Keratinocyte (primary cell): ENCODE measurements around the gene SPDYE4. TPM values are rescaled to one million over a fixed set of nuclear protein-coding genes. Genes with fewer than 3 reads are reported as not detected.

Source experiments
- DNase-seq: peaks from one replicate; pipeline ENCODE4 v3.0.0-alpha.2; 2011; ENCODE audit warnings: low read depth, missing footprints, low spot score
- FAIRE-seq: peaks from 2 replicates; lab custom pipeline; 2011; peaks lifted over from hg19 to GRCh38; lab: Jason Lieb, UNC
- H2AFZ ChIP-seq: 2 replicates; pipeline ENCODE4 v1.6.0; 2012; ENCODE audit warnings: low read length, control low read depth, inconsistent platforms; ENCODE audit not compliant: control insufficient read depth
- H3K27ac ChIP-seq: 2 replicates; pipeline ENCODE4 v1.5.1; 2011; ENCODE audit warnings: low read length; ENCODE audit not compliant: control insufficient read depth, insufficient read depth
- H3K27me3 ChIP-seq: 3 replicates; pipeline ENCODE4 v1.6.0; 2011; ENCODE audit warnings: low read length; ENCODE audit not compliant: control insufficient read depth, insufficient read depth; ENCODE audit errors: extremely low read depth
- H3K36me3 ChIP-seq, 2 experiments: 2 replicates in 1 of 2; 3 replicates in 1 of 2; pipeline ENCODE4 v1.5.1; 2011; ENCODE audit warnings: low read length in 2 of 2, mild to moderate bottlenecking in 1 of 2; ENCODE audit not compliant: control insufficient read depth in 2 of 2, insufficient read depth in 2 of 2; ENCODE audit errors: extremely low read depth in 1 of 2
- H3K4me1 ChIP-seq: 3 replicates; pipeline ENCODE4 v1.5.1; 2011; ENCODE audit warnings: low read length; ENCODE audit not compliant: control insufficient read depth, insufficient read depth; ENCODE audit errors: extremely low read depth
- H3K4me2 ChIP-seq: 3 replicates; pipeline ENCODE4 v1.6.0; 2011; ENCODE audit warnings: low read depth, low read length; ENCODE audit not compliant: control insufficient read depth, insufficient read depth; ENCODE audit errors: extremely low read depth
- H3K4me3 ChIP-seq, 3 experiments: fragments of 200-600 bp in 1 of 3; sonication (generic) in 1 of 3; 2 replicates in 2 of 3; 3 replicates in 1 of 3; pipeline ENCODE4 v1.5.1; 2011 to 2016; ENCODE audit warnings: low read length in 3 of 3, mild to moderate bottlenecking in 3 of 3, control low read depth in 2 of 3, inconsistent platforms in 1 of 3, low read depth in 1 of 3, mixed read lengths in 1 of 3, mixed run types in 1 of 3, moderate library complexity in 1 of 3; ENCODE audit not compliant: control insufficient read depth in 2 of 3, insufficient read depth in 2 of 3; ENCODE audit errors: extremely low read depth in 1 of 3
- H3K79me2 ChIP-seq: 2 replicates; pipeline ENCODE4 v1.6.0; 2012; ENCODE audit warnings: low read length; ENCODE audit not compliant: control insufficient read depth, insufficient read depth
- H3K9ac ChIP-seq: 3 replicates; pipeline ENCODE4 v1.6.0; 2011; ENCODE audit warnings: low read length; ENCODE audit not compliant: control insufficient read depth, insufficient read depth; ENCODE audit errors: extremely low read depth
- H3K9me1 ChIP-seq: 3 replicates; pipeline ENCODE4 v1.6.0; 2011; ENCODE audit warnings: low read length; ENCODE audit not compliant: control insufficient read depth, insufficient read depth; ENCODE audit errors: extremely low read depth
- H3K9me3 ChIP-seq: 2 replicates; pipeline ENCODE4 v1.5.1; 2012; ENCODE audit warnings: low read depth, low read length; ENCODE audit not compliant: control insufficient read depth
- H4K20me1 ChIP-seq: 3 replicates; pipeline ENCODE4 v1.6.0; 2011; ENCODE audit warnings: low read length; ENCODE audit not compliant: control insufficient read depth, insufficient read depth; ENCODE audit errors: extremely low read depth
- EZH2 ChIP-seq: IDR thresholded peaks from one replicate; pipeline ENCODE4 v1.6.1; 2012; ENCODE audit warnings: inconsistent platforms, mild to moderate bottlenecking, low read length, moderate library complexity
- dilution Hi-C: fragments of 300-500 bp; cut with MboI; formaldehyde crosslinking; loops from one replicate; pipeline ENCODE4 v1.7.0; 2020; ENCODE audit warnings: low sequenced_read_pairs; ENCODE audit not compliant: extremely low pct_ligation_motif_present
- polyA plus RNA-seq, 5 experiments: library from polyadenylated mRNA; depleted of rRNA in 3 of 5; stranded (reverse) in 3 of 5; stranded (forward) in 1 of 5; unstranded in 1 of 5; fragments of >200 nt; gene quantifications; 1 replicate in 1 of 5; 2 replicates in 3 of 5; 3 replicates in 1 of 5; pipeline versions ENCODE4 v1.2.1 to v1.2.3, GENCODE V29; 2011 to 2012; ENCODE audit warnings: missing spikeins in 2 of 5, low read depth in 1 of 5, low replicate concordance in 1 of 5
- TF ChIP-seq, protein P1 (sequence below), 3 experiments: IDR thresholded peaks in 1 of 3; conservative IDR thresholded peaks in 1 of 3; optimal IDR thresholded peaks in 1 of 3; 2 replicates in 2 of 3; 3 replicates in 1 of 3; pipeline versions ENCODE3 to v1.5.1; 2011; ENCODE audit warnings: low read length in 3 of 3, mild to moderate bottlenecking in 3 of 3, moderate library complexity in 2 of 3, control low read depth in 1 of 3, inconsistent platforms in 1 of 3; ENCODE audit not compliant: insufficient read depth in 2 of 3; ENCODE audit errors: extremely low read depth in 1 of 3

Gene SPDYE4
- polyA plus RNA-seq, 1 donor (not counting 4 experiments of a cell fraction or from before 2014, with no cell fraction given) = not detected

DNA sequence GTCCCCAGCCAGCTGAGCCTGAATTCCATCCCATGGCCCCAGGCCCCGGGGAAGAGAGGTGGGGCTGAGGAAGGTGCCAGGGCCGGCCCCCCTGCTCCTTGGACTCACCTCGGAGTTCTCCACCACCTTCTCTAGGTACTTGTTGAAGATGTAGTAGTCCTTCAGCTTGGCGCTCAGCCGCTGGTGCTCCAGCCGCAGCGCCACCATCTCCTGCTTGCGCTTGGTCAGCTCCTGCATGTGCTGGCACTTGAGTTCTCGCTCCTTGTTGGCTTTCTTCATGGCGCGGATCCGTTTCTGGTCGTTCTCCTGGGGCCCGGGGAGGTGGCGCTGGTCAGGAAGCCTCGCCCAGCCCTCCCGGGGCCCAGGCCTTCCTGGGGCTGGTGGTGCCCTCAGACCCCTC lies 17.0 kb downstream of the SPDYE4 start:
- no peak for FAIRE-seq
- no peak overlapping the region for H3K4me2 ChIP-seq
- no peak overlapping the region for H2AFZ ChIP-seq
- dilution Hi-C loops = loop anchor here (25.0 kb wide), 1 partner anchor 104 kb away; the partner anchor contains the start of gene MYH10
- H3K4me1 ChIP-seq = peaks cover 3% of the 10 kb centered on the region
- no peaks in the 10 kb centered on the region for H3K79me2 ChIP-seq
- no peaks in the 10 kb centered on the region for H4K20me1 ChIP-seq
- H3K36me3 ChIP-seq = no peaks in the 10 kb centered on the region
- TF ChIP-seq EZH2 = no peak
- TF ChIP-seq, protein P1, sequence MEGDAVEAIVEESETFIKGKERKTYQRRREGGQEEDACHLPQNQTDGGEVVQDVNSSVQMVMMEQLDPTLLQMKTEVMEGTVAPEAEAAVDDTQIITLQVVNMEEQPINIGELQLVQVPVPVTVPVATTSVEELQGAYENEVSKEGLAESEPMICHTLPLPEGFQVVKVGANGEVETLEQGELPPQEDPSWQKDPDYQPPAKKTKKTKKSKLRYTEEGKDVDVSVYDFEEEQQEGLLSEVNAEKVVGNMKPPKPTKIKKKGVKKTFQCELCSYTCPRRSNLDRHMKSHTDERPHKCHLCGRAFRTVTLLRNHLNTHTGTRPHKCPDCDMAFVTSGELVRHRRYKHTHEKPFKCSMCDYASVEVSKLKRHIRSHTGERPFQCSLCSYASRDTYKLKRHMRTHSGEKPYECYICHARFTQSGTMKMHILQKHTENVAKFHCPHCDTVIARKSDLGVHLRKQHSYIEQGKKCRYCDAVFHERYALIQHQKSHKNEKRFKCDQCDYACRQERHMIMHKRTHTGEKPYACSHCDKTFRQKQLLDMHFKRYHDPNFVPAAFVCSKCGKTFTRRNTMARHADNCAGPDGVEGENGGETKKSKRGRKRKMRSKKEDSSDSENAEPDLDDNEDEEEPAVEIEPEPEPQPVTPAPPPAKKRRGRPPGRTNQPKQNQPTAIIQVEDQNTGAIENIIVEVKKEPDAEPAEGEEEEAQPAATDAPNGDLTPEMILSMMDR (optimal IDR thresholded peaks at IDR 0.05 in 1 of 3, IDR thresholded peaks at IDR 0.05 in 1 of 3, conservative IDR thresholded peaks at IDR 0.05 in 1 of 3; ENCODE audit: extremely low read depth in 1 of 3, insufficient read depth in 2 of 3, low read length in 3 of 3) = no peak
- no peaks in the 10 kb centered on the region for H3K9me1 ChIP-seq
- no peaks in the 10 kb centered on the region for H3K9me3 ChIP-seq
- H3K9ac ChIP-seq = no peak overlapping the region
- DNase-seq = no peak
- peaks cover 8% of the 10 kb centered on the region for H3K27me3 ChIP-seq
- no peak overlapping the region for H3K4me3 ChIP-seq
- H3K27ac ChIP-seq = no peak overlapping the region

GRCh38 chr17:8740486-8740885 lies 17.9 kb downstream of the SPDYE4 start:
- Histone ChIP-seq H4K20me1 (no peaks in the 10 kb centered on the region), H3K4me3 (no peak overlapping the region), H3K4me1 (no peaks in the 10 kb centered on the region), H3K27ac (no peak overlapping the region), H3K9me3 (no peaks in the 10 kb centered on the region), H3K9ac (no peak overlapping the region), H3K79me2 (no peaks in the 10 kb centered on the region), H2AFZ (no peak overlapping the region), H3K36me3 (no peaks in the 10 kb centered on the region), H3K9me1 (no peaks in the 10 kb centered on the region), H3K4me2 (no peak overlapping the region), H3K27me3 (peaks cover 4% of the 10 kb centered on the region)
- FAIRE-seq = no peak
- no peak for TF ChIP-seq EZH2
- TF ChIP-seq, protein P1 (optimal IDR thresholded peaks at IDR 0.05 in 1 of 3, IDR thresholded peaks at IDR 0.05 in 1 of 3, conservative IDR thresholded peaks at IDR 0.05 in 1 of 3; ENCODE audit: extremely low read depth in 1 of 3, insufficient read depth in 2 of 3, low read length in 3 of 3) = no peak
- DNase-seq = no peak
- dilution Hi-C loops = loop anchor here (25.0 kb wide), 1 partner anchor 103 kb away; the partner anchor contains the start of gene MYH10
